Astrocyte (in vitro differentiated cells and primary cell): ENCODE results near the gene TRMT1. TPM values are rescaled to one million over a fixed set of nuclear protein-coding genes. Genes with fewer than 3 reads are reported as not detected.

ENCODE experiments used
- DNase-seq: peaks from one replicate; pipeline ENCODE4 v3.0.0-alpha.2; 2010; ENCODE audit warnings: low read depth
- FAIRE-seq: peaks from 2 replicates; lab custom pipeline; 2011; peaks lifted over from hg19 to GRCh38; lab: Jason Lieb, UNC
- H2AFZ ChIP-seq: 2 replicates; pipeline ENCODE4 v1.6.0; 2012; ENCODE audit warnings: low read depth, low read length, inconsistent platforms
- H3K27ac ChIP-seq: 2 replicates; pipeline ENCODE4 v1.5.1; 2011; ENCODE audit warnings: low read depth, low read length, inconsistent platforms
- H3K27me3 ChIP-seq: 2 replicates; pipeline ENCODE4 v1.6.0; 2011; ENCODE audit warnings: low read length, inconsistent platforms; ENCODE audit not compliant: insufficient read depth
- H3K36me3 ChIP-seq: 2 replicates; pipeline ENCODE4 v1.5.1; 2011; ENCODE audit warnings: low read length, inconsistent platforms; ENCODE audit not compliant: insufficient read depth
- H3K4me1 ChIP-seq: 2 replicates; pipeline ENCODE4 v1.5.1; 2011; ENCODE audit warnings: low read length, inconsistent platforms; ENCODE audit not compliant: insufficient read depth
- H3K4me2 ChIP-seq: 2 replicates; pipeline ENCODE4 v1.6.0; 2012; ENCODE audit warnings: low read length, inconsistent platforms
- H3K4me3 ChIP-seq: 2 replicates; pipeline ENCODE4 v1.5.1; 2011; ENCODE audit warnings: low read depth, mild to moderate bottlenecking, low read length, inconsistent platforms; ENCODE audit not compliant: insufficient read depth
- H3K79me2 ChIP-seq: 2 replicates; pipeline ENCODE4 v1.6.0; 2012; ENCODE audit warnings: mild to moderate bottlenecking, low read length, inconsistent platforms; ENCODE audit not compliant: insufficient read depth
- H3K9ac ChIP-seq: 2 replicates; pipeline ENCODE4 v1.6.0; 2012; ENCODE audit warnings: mild to moderate bottlenecking, low read length, inconsistent platforms
- H3K9me3 ChIP-seq: 2 replicates; pipeline ENCODE4 v1.5.1; 2012; ENCODE audit warnings: low read depth, mild to moderate bottlenecking, low read length, inconsistent platforms; ENCODE audit not compliant: insufficient read depth
- H4K20me1 ChIP-seq: 2 replicates; pipeline ENCODE4 v1.6.0; 2012; ENCODE audit warnings: low read length, inconsistent platforms; ENCODE audit not compliant: insufficient read depth
- H3K27ac Mint-ChIP-seq: one replicate; pipeline ENCODE4 v1.8.0; 2021; ENCODE audit warnings: mild to moderate bottlenecking, mixed read lengths; ENCODE audit not compliant: unreplicated experiment
- H3K27me3 Mint-ChIP-seq: one replicate; pipeline ENCODE4 v1.8.0; 2021; ENCODE audit warnings: low read depth, mixed read lengths; ENCODE audit not compliant: unreplicated experiment
- H3K36me3 Mint-ChIP-seq: one replicate; pipeline ENCODE4 v1.8.0; 2021; ENCODE audit warnings: low read depth, mixed read lengths; ENCODE audit not compliant: unreplicated experiment
- H3K4me1 Mint-ChIP-seq: one replicate; pipeline ENCODE4 v1.8.0; 2021; ENCODE audit warnings: low read depth, mixed read lengths; ENCODE audit not compliant: unreplicated experiment
- H3K4me3 Mint-ChIP-seq: one replicate; pipeline ENCODE4 v1.8.0; 2021; ENCODE audit warnings: mild to moderate bottlenecking, moderate library complexity, mixed read lengths; ENCODE audit not compliant: unreplicated experiment
- H3K9me3 Mint-ChIP-seq: one replicate; pipeline ENCODE4 v1.8.0; 2021; ENCODE audit warnings: mild to moderate bottlenecking, mixed read lengths; ENCODE audit not compliant: unreplicated experiment
- CTCF ChIP-seq: IDR thresholded peaks from 2 replicates; pipeline ENCODE4 v1.5.1; 2011; ENCODE audit warnings: low read depth, mild to moderate bottlenecking, inconsistent platforms, low read length, moderate library complexity; ENCODE audit not compliant: insufficient read depth
- EZH2 ChIP-seq: IDR thresholded peaks from 2 replicates; pipeline ENCODE4 v1.6.1; 2012; ENCODE audit warnings: mild to moderate bottlenecking, low read length, inconsistent platforms; ENCODE audit not compliant: insufficient read depth
- total RNA-seq: library from RNA; stranded (reverse); gene quantifications from 2 replicates; pipeline ENCODE4 v1.2.1, GENCODE V29; 2021

TRMT1 gene
- total RNA-seq, 1 donor from 2014 or later = 43.3 TPM

- Mint-ChIP-seq H3K36me3 (peaks cover 3% of the 10 kb centered on the region), H3K4me3 (peak overlapping the region; percentile 14), H3K27ac (peak overlapping the region; percentile 58), H3K4me1 (peaks cover 16% of the 10 kb centered on the region), H3K27me3 (peaks cover 67% of the 10 kb centered on the region), H3K9me3 (no peaks in the 10 kb centered on the region)
- no peaks in the 10 kb centered on the region for H3K36me3 ChIP-seq
- no peak for DNase-seq
- no peaks in the 10 kb centered on the region for H3K9me3 ChIP-seq
- H3K79me2 ChIP-seq = peaks cover 93% of the 10 kb centered on the region
- H3K27me3 ChIP-seq = no peaks in the 10 kb centered on the region
- H3K4me2 ChIP-seq = no peak overlapping the region
- H4K20me1 ChIP-seq = peaks cover 69% of the 10 kb centered on the region
- no peak overlapping the region for H3K4me3 ChIP-seq
- H3K27ac ChIP-seq = no peak overlapping the region
- TF ChIP-seq CTCF (no peak), EZH2 (no peak)
- H3K4me1 ChIP-seq = peaks cover 25% of the 10 kb centered on the region
- H3K9ac ChIP-seq = peak overlapping the region; percentile 39
- no peak for FAIRE-seq
- no peak overlapping the region for H2AFZ ChIP-seq
Measured at GRCh38 chr19:13063461-13064091, 53.0 kb downstream of the TRMT1 start.

GRCh38 chr19:13062317-13062716, 54.2 kb downstream of the TRMT1 start:
- H3K79me2 ChIP-seq = peaks cover 92% of the 10 kb centered on the region
- H3K4me3 ChIP-seq = no peak overlapping the region
- peaks cover 1% of the 10 kb centered on the region for H3K36me3 Mint-ChIP-seq
- FAIRE-seq (no peak), DNase-seq (no peak)
- no peak overlapping the region for H2AFZ ChIP-seq
- H3K4me3 Mint-ChIP-seq = no peak overlapping the region
- no peaks in the 10 kb centered on the region for H3K27me3 ChIP-seq
- H3K27me3 Mint-ChIP-seq = peaks cover 61% of the 10 kb centered on the region
- no peak for TF ChIP-seq CTCF
- no peak for TF ChIP-seq EZH2
- no peaks in the 10 kb centered on the region for H3K9me3 Mint-ChIP-seq
- H3K4me1 ChIP-seq = peaks cover 34% of the 10 kb centered on the region
- H3K36me3 ChIP-seq = no peaks in the 10 kb centered on the region
- no peak overlapping the region for H3K27ac Mint-ChIP-seq
- no peak overlapping the region for H3K27ac ChIP-seq
- peaks cover 19% of the 10 kb centered on the region for H3K4me1 Mint-ChIP-seq
- no peak overlapping the region for H3K4me2 ChIP-seq
- H4K20me1 ChIP-seq = peaks cover 60% of the 10 kb centered on the region
- no peaks in the 10 kb centered on the region for H3K9me3 ChIP-seq
- no peak overlapping the region for H3K9ac ChIP-seq
